Middle frontal gyrus (tissue), 1 donor: ENCODE data around the gene PLCB2.

Source experiments
- DNase-seq: peaks from one replicate; pipeline ENCODE4 v3.0.0-alpha.2; 2015; ENCODE audit warnings: low spot score; ENCODE audit errors: extremely low spot score

Gene PLCB2

GRCh38 chr15:40270246-40270995, 37.3 kb downstream of the PLCB2 start:
- no peak for DNase-seq

- no peak for DNase-seq
These were observed 38.1 kb downstream of the PLCB2 start for GRCh38 chr15:40269604-40270003.

GRCh38 chr15:40267670-40268069, 40.1 kb downstream of the PLCB2 start:
- DNase-seq: no peak

DNA sequence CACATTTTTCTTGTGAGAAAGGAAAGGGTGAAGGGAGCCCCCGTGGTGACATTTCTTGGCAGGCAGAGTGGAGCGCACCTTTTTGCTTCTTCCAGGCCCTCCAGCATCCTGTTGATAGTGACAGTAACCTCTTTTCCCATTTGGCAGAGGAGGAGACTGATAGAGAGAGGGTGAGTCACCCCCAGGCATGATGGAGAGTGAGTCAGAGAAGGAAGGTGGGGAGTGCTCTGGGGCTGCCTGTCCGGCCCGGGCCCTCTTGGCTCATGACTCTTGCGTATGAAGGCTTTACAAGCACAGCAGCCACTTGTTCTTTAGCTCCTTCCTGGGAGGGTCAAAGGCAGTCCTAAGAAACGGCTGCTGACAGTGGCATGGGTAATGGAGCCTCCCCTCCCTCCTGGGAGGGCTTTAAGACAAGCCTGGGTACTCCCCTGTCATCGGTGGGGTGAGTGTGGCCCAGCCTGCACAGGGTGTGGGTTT, 40.9 kb downstream of the PLCB2 start:
- no peak for DNase-seq

DNA sequence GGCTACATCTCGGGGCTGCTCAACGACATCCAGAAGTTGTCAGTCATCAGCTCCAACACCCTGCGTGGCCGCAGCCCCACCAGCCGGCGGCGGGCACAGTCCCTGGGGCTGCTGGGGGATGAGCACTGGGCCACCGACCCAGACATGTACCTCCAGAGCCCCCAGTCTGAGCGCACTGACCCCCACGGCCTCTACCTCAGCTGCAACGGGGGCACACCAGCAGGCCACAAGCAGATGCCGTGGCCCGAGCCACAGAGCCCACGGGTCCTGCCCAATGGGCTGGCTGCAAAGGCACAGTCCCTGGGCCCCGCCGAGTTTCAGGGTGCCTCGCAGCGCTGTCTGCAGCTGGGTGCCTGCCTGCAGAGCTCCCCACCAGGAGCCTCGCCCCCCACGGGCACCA, 41.9 kb downstream of the PLCB2 start:
- DNase-seq: no peak

DNA sequence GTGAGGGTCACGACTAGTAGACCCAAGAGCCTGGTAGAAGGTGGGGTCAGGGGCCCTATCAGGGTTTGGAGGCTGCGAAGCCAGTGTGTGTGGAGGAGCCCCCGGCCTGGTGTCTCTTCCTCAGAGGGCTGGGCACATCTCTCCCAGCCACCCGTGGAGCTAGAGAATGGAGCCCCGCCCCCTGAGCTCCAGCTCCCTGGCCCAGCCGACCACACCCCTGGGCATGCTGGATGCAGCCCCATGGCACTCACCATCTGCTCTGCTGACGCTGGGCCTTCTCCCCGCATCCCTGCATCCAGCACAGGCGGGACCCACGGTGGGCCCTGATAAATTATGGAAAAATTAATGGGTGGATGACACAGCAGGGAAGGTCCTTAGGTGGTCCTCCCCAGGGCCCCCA, 42.4 kb downstream of the PLCB2 start:
- no peak for DNase-seq

- no peak for DNase-seq
These were observed 43.2 kb downstream of the PLCB2 start for GRCh38 chr15:40264321-40265153.

DNA sequence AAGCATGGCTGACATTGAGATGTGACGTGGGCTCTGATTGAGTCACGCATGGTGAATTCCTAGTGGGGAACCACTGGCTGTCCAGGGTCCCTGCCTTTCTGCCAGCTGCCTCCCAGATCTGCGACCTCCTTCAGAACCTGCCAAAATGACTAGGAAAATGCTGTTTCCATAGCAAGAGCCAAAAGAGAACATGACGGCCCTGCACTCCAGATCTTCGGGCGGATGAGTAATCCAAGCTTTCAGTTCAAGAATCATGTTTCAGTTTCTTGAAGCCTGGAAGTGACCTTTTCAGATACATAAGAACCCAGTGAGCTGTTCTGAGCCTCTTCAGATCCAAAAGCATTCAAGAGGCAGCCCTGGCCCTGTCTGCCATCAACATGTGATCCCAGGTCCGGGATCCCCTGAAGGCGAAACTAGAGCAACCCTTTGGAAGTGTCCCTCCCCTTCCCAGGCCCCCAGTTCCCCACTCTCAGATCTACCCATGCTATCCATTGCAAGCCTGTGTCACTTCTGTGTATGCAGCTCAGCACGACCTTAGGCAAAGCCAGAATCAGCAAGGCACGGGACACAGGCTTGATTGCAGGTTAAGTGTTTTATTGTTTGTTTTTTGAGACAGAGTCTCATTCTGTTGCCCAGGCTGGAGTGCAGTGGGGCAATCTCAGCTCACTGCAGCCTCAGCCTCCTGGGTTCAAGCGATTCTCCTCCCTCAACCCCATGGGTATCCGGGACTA, 44.5 kb downstream of the PLCB2 start:
- no peak for DNase-seq

DNA sequence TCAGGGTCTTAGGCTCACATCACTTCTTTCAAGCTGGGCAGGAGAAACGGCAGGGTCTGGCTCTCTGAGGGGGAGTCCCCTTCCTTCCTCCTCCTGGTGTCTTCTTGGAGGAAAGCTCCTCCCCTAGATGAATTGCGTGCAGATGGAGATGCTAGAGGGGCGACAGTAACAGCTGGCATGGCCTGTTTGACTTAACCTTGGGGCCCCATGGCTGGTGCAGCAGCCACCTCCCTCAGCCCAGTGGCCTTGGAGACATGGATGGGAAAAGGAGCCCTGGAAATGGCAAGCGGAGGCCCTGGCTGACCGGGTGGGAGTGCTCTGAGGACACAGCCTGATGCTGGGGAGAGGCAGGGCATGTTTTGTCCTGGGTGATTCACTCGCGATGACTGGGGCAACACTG, 48.7 kb downstream of the PLCB2 start:
- DNase-seq: no peak

DNA sequence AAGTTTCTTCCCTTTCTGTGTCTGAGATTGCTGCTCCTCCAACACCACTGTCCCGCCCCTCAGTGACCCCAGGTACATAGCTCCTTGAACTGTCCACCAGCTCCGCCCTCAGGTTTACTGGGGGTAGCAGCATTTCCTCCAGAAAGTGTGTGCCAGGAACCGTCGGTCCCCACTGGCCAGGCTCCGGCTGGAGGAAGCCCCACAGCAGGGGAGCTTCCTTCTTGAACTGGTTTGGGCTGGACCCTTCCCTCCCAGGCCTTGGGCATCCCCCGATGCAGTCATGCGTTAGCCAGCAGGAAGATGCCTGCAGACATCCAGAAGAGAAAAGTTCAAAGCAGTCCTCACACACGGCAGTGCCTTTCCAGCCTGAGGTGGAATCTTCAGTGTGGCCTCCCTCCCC, 49.2 kb downstream of the PLCB2 start:
- DNase-seq: no peak

- no peak for DNase-seq
These were observed 49.9 kb downstream of the PLCB2 start for GRCh38 chr15:40257656-40258450.

DNA sequence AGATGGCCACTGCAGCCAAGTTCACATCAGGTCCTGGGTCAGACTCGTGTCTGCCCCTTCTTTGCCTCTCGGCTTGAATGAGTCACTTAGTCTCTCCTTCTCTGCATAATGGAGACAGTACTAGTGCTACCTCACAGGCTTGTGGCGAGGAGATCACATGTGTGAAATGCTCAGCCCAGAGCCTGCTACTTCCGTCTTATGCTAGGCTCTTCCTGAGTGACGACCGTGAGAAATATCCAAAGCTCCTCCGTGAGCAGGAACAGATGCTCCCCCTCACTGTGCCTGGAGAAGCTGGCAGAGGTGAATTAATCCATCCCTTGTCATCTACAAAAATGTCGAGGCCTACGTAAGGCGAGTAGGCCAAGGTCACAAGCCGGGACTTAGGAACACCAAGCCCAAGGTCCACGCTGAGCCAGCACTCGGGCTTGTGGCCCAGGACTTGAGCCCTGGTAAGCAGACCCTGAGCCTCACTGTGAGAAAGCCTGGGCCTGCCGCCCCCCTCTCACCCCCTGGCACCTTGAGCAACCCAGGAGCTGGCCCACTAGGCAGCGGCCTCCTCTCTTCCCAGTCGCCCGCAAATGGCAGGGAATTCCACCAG, 51.0 kb downstream of the PLCB2 start:
- DNase-seq: no peak

- DNase-seq: no peak
These were observed 52.7 kb downstream of the PLCB2 start for GRCh38 chr15:40255033-40255432.

DNA sequence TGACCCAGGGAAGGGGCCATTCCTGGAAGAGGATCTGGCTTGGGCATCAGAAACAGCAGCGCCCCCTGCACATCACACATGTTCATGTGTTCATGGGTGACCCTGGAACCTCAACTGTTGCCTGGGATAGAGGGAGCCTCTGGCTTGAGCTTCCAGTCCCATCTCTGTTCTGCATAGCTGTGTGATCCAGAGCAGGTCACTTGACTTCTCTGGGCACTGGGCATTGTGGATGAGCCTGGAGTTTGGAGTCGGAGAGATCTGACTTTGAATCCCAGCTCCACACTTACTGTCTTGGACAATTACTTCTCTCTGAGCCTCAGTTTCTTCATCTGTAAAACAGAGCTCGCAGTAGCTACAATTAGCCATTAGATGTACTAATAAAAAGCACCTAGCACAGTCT, 53.3 kb downstream of the PLCB2 start:
- no peak for DNase-seq

DNA sequence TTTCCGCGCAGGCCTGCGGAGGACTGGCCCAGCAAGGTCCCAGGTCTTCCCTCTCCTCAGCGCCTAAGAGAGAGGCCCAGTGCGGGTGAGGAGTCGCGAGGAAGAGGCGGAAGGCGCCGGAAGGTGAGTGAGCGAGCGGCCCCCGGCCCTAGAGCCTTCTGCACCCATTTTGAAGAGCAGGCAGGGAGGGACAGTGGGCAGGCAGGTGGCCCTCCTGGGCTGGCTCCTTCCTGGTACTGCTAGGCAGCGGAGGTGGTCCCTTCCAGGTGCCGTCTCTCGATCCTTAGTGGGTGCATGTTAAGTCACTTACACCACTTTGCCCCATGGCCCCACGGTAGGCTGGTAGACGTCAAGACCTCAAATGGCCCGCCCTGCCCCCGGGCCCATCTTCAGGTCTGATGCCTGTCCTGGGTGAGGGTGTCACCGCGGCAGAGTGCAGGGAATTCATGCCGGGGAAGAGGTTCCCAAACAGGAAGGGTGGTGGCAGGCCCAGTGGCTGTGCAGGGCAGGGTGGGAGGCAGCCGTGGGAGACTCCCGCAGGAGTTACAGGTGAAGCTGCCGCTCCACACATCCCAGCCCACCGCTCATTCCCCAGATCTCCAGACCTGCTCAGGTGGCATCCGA, 54.5 kb downstream of the PLCB2 start:
- no peak for DNase-seq

DNA sequence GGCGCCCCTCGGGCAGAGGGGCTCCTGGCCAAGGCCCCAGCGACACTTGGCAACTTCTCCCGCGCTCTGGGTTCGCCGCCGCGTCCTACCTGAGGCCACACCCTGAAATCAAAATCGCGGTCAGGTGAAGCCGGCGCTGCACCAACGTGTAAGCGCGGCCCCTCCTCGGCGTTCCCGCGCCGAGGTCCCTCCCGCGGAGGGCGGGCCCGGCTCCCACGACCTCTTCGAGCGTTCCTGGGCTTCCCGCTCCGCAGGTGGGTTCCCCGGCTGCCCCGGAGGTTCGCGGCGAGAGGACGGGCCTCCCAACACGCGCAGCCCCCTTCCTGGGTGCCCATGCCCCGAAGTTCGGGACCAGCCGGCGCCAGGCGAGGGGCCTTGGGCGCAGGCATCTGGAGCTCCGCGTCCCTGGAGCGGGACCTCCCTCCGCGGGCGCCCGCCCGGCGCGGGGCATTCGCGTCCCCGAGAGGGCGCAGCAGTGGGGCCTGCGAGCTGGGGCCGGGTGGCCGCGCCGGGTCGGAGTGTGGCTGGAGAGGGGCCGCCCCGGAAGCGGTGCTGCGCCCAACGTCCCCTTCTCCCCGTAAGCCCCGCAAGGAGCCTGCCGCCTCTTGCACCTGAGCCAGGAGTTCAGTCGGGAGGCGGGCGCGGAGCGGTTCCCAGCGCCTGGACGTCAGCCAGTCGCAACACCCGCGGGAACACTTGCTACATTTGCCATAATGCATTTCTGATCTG, 55.1 kb downstream of the PLCB2 start:
- DNase-seq: no peak

- DNase-seq: no peak
These were observed 55.6 kb downstream of the PLCB2 start for GRCh38 chr15:40252141-40252437.

DNA sequence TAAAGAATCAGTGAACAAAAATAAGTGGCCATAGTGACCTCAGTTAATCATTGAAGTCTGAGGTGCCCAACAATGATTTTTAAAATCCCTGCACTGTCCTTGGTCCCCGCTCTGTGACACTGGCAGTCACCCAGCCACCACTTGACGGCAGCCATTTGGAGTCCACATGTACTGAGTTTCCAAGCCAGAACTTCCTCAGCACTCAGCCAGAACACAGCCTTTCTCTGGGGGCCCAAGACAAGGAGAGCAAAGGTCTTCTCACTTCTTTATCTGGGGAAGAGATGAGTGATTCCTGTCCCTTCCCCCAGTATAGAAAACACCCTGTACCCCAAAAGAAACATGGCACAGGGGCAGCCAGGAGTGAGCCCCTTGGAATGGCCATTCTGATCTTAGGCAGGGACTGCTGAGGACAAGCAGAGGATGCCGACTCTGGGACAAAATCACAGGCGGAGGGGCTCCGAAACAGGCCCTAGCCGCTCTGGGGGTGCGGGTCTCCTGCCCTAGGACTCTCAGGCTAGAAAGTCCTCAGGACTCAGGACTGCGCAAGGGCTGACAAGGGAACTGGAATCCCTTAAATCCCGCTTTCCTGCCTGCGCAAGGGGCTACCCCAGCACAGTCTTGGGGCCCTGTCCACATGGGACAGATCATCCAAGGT, 56.1 kb downstream of the PLCB2 start:
- no peak for DNase-seq

- no peak for DNase-seq
These were observed 56.8 kb downstream of the PLCB2 start for GRCh38 chr15:40250771-40251483.
